ENCODE data around the gene STRN4. TPM values are rescaled to one million over a fixed set of nuclear protein-coding genes. Genes with fewer than 3 reads are reported as not detected.

Gene STRN4
- total RNA-seq, 3 donors from 2014 or later (not counting 1 experiment from before 2014, with no cell fraction given), result 125 to 152 (median 125) TPM

DNA sequence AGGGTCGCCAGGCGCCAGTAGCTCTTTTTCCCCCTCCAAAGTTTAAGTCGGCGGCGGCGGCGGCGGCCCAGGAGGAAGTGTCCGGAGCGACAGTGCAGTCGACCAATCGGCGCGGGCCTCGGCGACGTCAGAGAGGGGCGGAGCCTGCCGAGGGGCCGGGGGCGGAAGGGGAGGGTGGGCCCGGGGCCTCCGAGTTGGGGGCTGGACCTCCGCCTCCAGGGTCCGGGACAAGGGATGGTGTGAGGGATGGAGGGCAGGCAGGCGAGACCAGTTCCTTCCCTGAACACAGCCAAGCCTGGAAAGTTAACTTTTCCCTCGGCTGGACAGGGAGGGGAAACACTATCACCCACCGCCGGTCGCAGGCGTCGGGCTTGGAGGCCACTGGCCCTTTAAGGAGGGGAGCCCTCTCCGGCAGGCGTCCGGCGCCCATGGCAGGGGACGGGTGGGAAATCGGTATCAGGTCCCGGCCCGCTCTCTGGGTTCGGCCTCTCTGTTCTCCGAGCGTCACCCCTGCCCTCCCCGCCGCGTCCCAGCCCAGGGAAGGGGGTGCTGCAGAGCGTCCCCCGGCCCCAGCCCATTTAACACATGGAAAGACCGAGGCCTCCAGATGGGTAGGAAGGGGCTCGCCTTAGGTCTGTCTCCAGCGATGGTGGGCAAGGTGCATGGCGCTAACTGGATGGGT lies 29.1 kb downstream of the STRN4 start, which contains the start of gene PRKD2:
PRKD2 (minus strand) TSS at position 81 of the 682 bp plus-strand sequence. CDS start 744 bp downstream, outside the sequence.
- H3K27ac ChIP-seq (ENCODE audit: low read length), result peak within 1 kb of the TSS; percentile 91
- TF ChIP-seq, protein P1, sequence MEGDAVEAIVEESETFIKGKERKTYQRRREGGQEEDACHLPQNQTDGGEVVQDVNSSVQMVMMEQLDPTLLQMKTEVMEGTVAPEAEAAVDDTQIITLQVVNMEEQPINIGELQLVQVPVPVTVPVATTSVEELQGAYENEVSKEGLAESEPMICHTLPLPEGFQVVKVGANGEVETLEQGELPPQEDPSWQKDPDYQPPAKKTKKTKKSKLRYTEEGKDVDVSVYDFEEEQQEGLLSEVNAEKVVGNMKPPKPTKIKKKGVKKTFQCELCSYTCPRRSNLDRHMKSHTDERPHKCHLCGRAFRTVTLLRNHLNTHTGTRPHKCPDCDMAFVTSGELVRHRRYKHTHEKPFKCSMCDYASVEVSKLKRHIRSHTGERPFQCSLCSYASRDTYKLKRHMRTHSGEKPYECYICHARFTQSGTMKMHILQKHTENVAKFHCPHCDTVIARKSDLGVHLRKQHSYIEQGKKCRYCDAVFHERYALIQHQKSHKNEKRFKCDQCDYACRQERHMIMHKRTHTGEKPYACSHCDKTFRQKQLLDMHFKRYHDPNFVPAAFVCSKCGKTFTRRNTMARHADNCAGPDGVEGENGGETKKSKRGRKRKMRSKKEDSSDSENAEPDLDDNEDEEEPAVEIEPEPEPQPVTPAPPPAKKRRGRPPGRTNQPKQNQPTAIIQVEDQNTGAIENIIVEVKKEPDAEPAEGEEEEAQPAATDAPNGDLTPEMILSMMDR (IDR thresholded peaks at IDR 0.05), result no peak
- no peaks in the 10 kb centered on the region for H3K36me3 Mint-ChIP-seq
- no peaks in the 10 kb centered on the region for H3K9me3 Mint-ChIP-seq
- intact Hi-C loops (cut with micrococcal nuclease), result loop anchor here (1.0 kb wide), 1 partner anchor 56 kb away; the partner anchor contains the start of gene DACT3
- H3K4me3 ChIP-seq (ENCODE audit: low read length), result peak within 1 kb of the TSS; percentile 93
- H3K27ac Mint-ChIP-seq, result peak within 1 kb of the TSS; percentile 95 to 99
- peak; percentile 65 to 84 (median 71) for ATAC-seq
- H3K4me3 Mint-ChIP-seq, result peak within 1 kb of the TSS; percentile 98
- DNase-seq, result peak; percentile 87 to 93
- H3K36me3 ChIP-seq (ENCODE audit: control insufficient read depth, insufficient read depth, low read length), result peaks cover 24% of the 10 kb centered on the region
- H3K9me3 ChIP-seq (ENCODE audit: control insufficient read depth, insufficient read depth, low read length), result no peaks in the 10 kb centered on the region
- H3K27me3 Mint-ChIP-seq (ENCODE audit: low read depth in 2 of 2), result no peaks in the 10 kb centered on the region
- H3K27me3 ChIP-seq (ENCODE audit: control insufficient read depth, insufficient read depth, low read length), result no peaks in the 10 kb centered on the region
- WGBS (ENCODE audit: insufficient coverage), result under 1% methylated on average over 51 of the region's 52 CpGs
- peaks cover 49 to 81% of the 10 kb centered on the region in 2 donors for H3K4me1 Mint-ChIP-seq
- peaks cover 73% of the 10 kb centered on the region for H3K4me1 ChIP-seq (ENCODE audit: control insufficient read depth, insufficient read depth, low read length)

DNA sequence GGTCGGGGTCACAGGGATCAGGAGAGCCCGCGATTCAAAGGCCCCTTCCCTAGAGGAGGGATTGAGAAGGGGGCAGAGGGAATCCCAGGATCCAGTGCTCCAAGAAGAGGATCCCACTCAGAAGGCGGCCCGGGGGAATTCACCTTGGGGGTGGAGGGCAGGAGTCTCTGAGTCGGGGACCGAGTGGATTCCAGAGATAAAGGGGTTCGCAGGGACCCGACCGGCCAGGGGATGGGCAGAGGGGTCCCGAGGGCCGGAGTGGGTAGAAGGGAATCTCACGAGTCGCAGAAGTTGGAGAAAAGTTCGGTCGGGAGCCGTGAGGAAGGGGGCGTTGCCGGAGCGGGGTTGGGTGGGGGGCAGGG lies 29.6 kb downstream of the STRN4 start:
- Histone ChIP-seq H3K4me1 (ENCODE audit: control insufficient read depth, insufficient read depth, low read length) (peaks cover 68% of the 10 kb centered on the region), H3K9me3 (ENCODE audit: control insufficient read depth, insufficient read depth, low read length) (no peaks in the 10 kb centered on the region), H3K27ac (ENCODE audit: low read length) (peak overlapping the region; percentile 91), H3K27me3 (ENCODE audit: control insufficient read depth, insufficient read depth, low read length) (no peaks in the 10 kb centered on the region), H3K36me3 (ENCODE audit: control insufficient read depth, insufficient read depth, low read length) (peaks cover 18% of the 10 kb centered on the region), H3K4me3 (ENCODE audit: low read length) (peak overlapping the region; percentile 93)
- intact Hi-C loops (cut with micrococcal nuclease), result loop anchor here (1.0 kb wide), 1 partner anchor 55 kb away; the partner anchor contains the start of gene DACT3
- WGBS (ENCODE audit: insufficient coverage), result 0% methylated on average over 20 of the region's 20 CpGs
- Mint-ChIP-seq H3K27ac (peak overlapping the region; percentile 95 to 99), H3K27me3 (ENCODE audit: low read depth in 2 of 2) (no peaks in the 10 kb centered on the region), H3K9me3 (no peaks in the 10 kb centered on the region), H3K36me3 (no peaks in the 10 kb centered on the region), H3K4me1 (peaks cover 46 to 78% of the 10 kb centered on the region in 2 donors), H3K4me3 (peak overlapping the region; percentile 98)
- TF ChIP-seq, protein P1 (IDR thresholded peaks at IDR 0.05), result no peak
- ATAC-seq (no peak), DNase-seq (no peak)

DNA sequence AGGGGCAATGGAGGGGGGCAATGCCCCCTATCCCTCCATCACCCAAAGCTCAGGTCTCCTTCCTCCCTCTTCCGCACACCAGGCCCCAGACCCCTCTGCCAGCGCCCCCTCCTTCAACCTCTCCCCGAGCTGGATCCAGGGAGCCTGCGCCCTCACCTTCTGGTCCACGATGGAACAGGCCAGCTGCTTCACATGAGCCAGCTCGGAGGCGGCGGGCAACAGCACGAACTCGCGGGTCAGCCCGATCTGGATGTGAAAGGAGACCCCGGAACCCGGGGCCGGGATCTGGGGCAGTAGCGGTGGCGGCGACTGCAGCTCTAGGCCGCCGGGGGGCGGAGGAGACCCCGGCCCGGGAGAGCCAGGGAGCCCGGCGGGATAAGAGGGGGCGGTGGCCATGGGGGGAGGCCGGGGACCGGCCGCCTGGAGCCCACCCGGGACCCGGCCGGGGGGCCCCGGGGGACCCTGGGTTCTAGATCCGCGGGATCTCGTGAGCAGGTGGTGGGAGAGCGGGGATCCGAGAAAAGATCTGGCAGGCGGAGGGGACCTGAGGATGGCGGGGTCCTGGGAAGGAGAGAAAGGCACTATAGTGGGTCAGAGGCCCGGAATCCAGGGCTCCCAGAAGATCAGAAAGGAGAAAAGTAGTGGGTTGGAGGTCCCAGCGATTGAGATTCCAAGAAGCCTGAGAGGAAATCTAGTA lies 30.1 kb downstream of the STRN4 start:
- Histone ChIP-seq H3K27me3 (ENCODE audit: control insufficient read depth, insufficient read depth, low read length) (no peaks in the 10 kb centered on the region), H3K27ac (ENCODE audit: low read length) (peak overlapping the region; percentile 91), H3K9me3 (ENCODE audit: control insufficient read depth, insufficient read depth, low read length) (no peaks in the 10 kb centered on the region), H3K4me3 (ENCODE audit: low read length) (peak overlapping the region; percentile 93), H3K4me1 (ENCODE audit: control insufficient read depth, insufficient read depth, low read length) (peaks cover 63% of the 10 kb centered on the region), H3K36me3 (ENCODE audit: control insufficient read depth, insufficient read depth, low read length) (peaks cover 16% of the 10 kb centered on the region)
- H3K27ac Mint-ChIP-seq, result peak overlapping the region; percentile 95 to 99
- H3K4me1 Mint-ChIP-seq, result peaks cover 45 to 75% of the 10 kb centered on the region in 2 donors
- no peaks in the 10 kb centered on the region for H3K36me3 Mint-ChIP-seq
- intact Hi-C loops (cut with micrococcal nuclease), result no loop called here
- H3K27me3 Mint-ChIP-seq (ENCODE audit: low read depth in 2 of 2), result no peaks in the 10 kb centered on the region
- no peaks in the 10 kb centered on the region for H3K9me3 Mint-ChIP-seq
- WGBS (ENCODE audit: insufficient coverage), result under 1% methylated on average over 42 of the region's 42 CpGs
- DNase-seq, result peak in 1 of 2 donors; percentile 34
- TF ChIP-seq, protein P1 (IDR thresholded peaks at IDR 0.05), result no peak
- ATAC-seq, result no peak
- peak overlapping the region; percentile 98 for H3K4me3 Mint-ChIP-seq

Data from natural killer cell (primary cell).